SK-N-SH (cell line): Measurements from ENCODE around the gene UPF3A. TPM values are rescaled to one million over a fixed set of nuclear protein-coding genes. Genes with fewer than 3 reads are reported as not detected.

Experiments
- CTCF ChIA-PET: fragments of 300-600, 350-600 bp; formaldehyde crosslinking; extraction: SDS; loops from one replicate; lab custom pipeline; 2021; lab: Yijun Ruan, JAX
- POLR2A ChIA-PET: fragments of 350-600 bp; sonication (Branson Sonifier 250); formaldehyde crosslinking; extraction: SDS; loops from one replicate; lab custom pipeline; 2020; ENCODE audit warnings: antibody characterized with exemption, inconsistent platforms; lab: Yijun Ruan, JAX
- DNase-seq: peaks from one replicate; pipeline ENCODE4 v3.0.0; 2012
- H2AFZ ChIP-seq: fragments of 200-600 bp; sonication (generic); 2 replicates; pipeline ENCODE4 v1.8.1; 2016; ENCODE audit warnings: antibody characterized with exemption, mild to moderate bottlenecking, low read depth
- H3F3A ChIP-seq: fragments of 200-600 bp; sonication (generic); replicated peaks from 2 replicates; pipeline ENCODE3; 2016; ENCODE audit warnings: antibody characterized with exemption, mild to moderate bottlenecking; ENCODE audit not compliant: insufficient read depth
- H3K27ac ChIP-seq, 2 experiments: fragments of 200-500 bp in 1 of 2; fragments of 200-600 bp in 1 of 2; sonication (Bioruptor generic) in 1 of 2; sonication (generic), shearing (Covaris generic) in 1 of 2; 2 replicates each; pipeline versions ENCODE4 v1.5.1 to v1.6.1; 2014 to 2016; ENCODE audit warnings: low read depth in 2 of 2, inconsistent platforms in 1 of 2, low read length in 1 of 2, mild to moderate bottlenecking in 1 of 2, mixed read lengths in 1 of 2
- H3K27me3 ChIP-seq: fragments of 200-600 bp; sonication (generic), shearing (Covaris generic); 2 replicates; pipeline ENCODE4 v1.6.1; 2016; ENCODE audit warnings: mixed run types; ENCODE audit not compliant: insufficient read depth
- H3K36me3 ChIP-seq, 2 experiments: fragments of 200-500 bp in 1 of 2; fragments of 200-600 bp in 1 of 2; sonication (Bioruptor generic) in 1 of 2; sonication (generic) in 1 of 2; replicated peaks in 1 of 2; 2 replicates each; pipeline versions ENCODE3 to v1.5.1; 2014 to 2016; ENCODE audit warnings: low read length in 1 of 2, mild to moderate bottlenecking in 1 of 2; ENCODE audit not compliant: insufficient read depth in 2 of 2, control insufficient read depth in 1 of 2
- H3K4me1 ChIP-seq, 2 experiments: fragments of 200-500 bp in 1 of 2; fragments of 200-600 bp in 1 of 2; sonication (Bioruptor generic) in 1 of 2; sonication (generic), shearing (Covaris generic) in 1 of 2; 2 replicates each; pipeline versions ENCODE4 v1.5.1 to v1.6.1; 2014 to 2016; ENCODE audit warnings: low read depth in 1 of 2, low read length in 1 of 2, mixed run types in 1 of 2; ENCODE audit not compliant: insufficient read depth in 2 of 2, control insufficient read depth in 1 of 2
- H3K4me2 ChIP-seq: fragments of 200-600 bp; sonication (generic), shearing (Covaris generic); 2 replicates; pipeline ENCODE4 v1.6.1; 2017; ENCODE audit warnings: mixed run types
- H3K4me3 ChIP-seq, 2 experiments: fragments of 200-500 bp in 1 of 2; fragments of 200-600 bp in 1 of 2; sonication (Bioruptor generic) in 1 of 2; sonication (generic), shearing (Covaris generic) in 1 of 2; 2 replicates each; pipeline versions ENCODE4 v1.5.1 to v1.8.1; 2014 to 2016; ENCODE audit warnings: low read depth in 2 of 2, inconsistent platforms in 1 of 2, low read length in 1 of 2, mild to moderate bottlenecking in 1 of 2, mixed read lengths in 1 of 2, moderate library complexity in 1 of 2
- H3K79me2 ChIP-seq: fragments of 200-600 bp; sonication (generic); 2 replicates; pipeline ENCODE4 v1.8.1; 2017; ENCODE audit warnings: mild to moderate bottlenecking; ENCODE audit not compliant: insufficient read depth
- H3K9ac ChIP-seq: fragments of 200-600 bp; sonication (generic); 2 replicates; pipeline ENCODE4 v1.6.1; 2017; ENCODE audit warnings: mixed run types
- H3K9me2 ChIP-seq: fragments of 200-600 bp; sonication (generic); 2 replicates; pipeline ENCODE4 v1.6.1; 2017; ENCODE audit warnings: mixed run types
- H3K9me3 ChIP-seq: fragments of 200-600 bp; sonication (generic); 2 replicates; pipeline ENCODE4 v1.6.1; 2017; ENCODE audit warnings: mixed run types, mild to moderate bottlenecking, moderate library complexity
- H4K20me1 ChIP-seq: fragments of 200-600 bp; sonication (generic); 2 replicates; pipeline ENCODE4 v1.6.1; 2017; ENCODE audit warnings: mild to moderate bottlenecking, mixed run types; ENCODE audit not compliant: insufficient read depth
- EZH2phosphoT487 ChIP-seq: fragments of 200-600 bp; sonication (generic); IDR thresholded peaks from 2 replicates; pipeline ENCODE4 v1.6.1; 2017; ENCODE audit warnings: low read depth, mixed run types, mild to moderate bottlenecking, antibody characterized with exemption, moderate library complexity, borderline replicate concordance
- FOXJ3 ChIP-seq: sonication (generic); formaldehyde crosslinking; IDR thresholded peaks from 2 replicates; pipeline ENCODE4 v1.5.1; 2020; ENCODE audit warnings: mild to moderate bottlenecking, missing genetic modification reagents
- FOXM1 ChIP-seq: IDR thresholded peaks from 2 replicates; pipeline ENCODE4 v1.4.0; 2012; ENCODE audit warnings: low read depth, mild to moderate bottlenecking
- MXI1 ChIP-seq: IDR thresholded peaks from 2 replicates; pipeline ENCODE4 v1.6.1; 2012; ENCODE audit warnings: mild to moderate bottlenecking, low read depth, low read length, improper control_type of control experiment
- NFIC ChIP-seq: IDR thresholded peaks from 2 replicates; pipeline ENCODE4 v1.4.0; 2012; ENCODE audit warnings: borderline replicate concordance
- NRF1 ChIP-seq: IDR thresholded peaks from 2 replicates; pipeline ENCODE4 v1.6.1; 2012; ENCODE audit warnings: low read depth, mild to moderate bottlenecking, low read length
- POLR2AphosphoS5 ChIP-seq: IDR thresholded peaks from 2 replicates; pipeline ENCODE4 v1.6.1; 2012; ENCODE audit warnings: low read depth, low read length
- RAD21 ChIP-seq: IDR thresholded peaks from 2 replicates; pipeline ENCODE4 v1.6.1; 2012; ENCODE audit warnings: mild to moderate bottlenecking, low read length
- RCOR1 ChIP-seq: fragments of 150-350 bp; IDR thresholded peaks from 2 replicates; pipeline ENCODE4 v1.6.1; 2017; ENCODE audit warnings: antibody characterized with exemption, low read length
- RFX5 ChIP-seq: IDR thresholded peaks from 2 replicates; pipeline ENCODE4 v1.6.1; 2012; ENCODE audit warnings: mild to moderate bottlenecking, improper control_type of control experiment, low read length
- SIN3A ChIP-seq: IDR thresholded peaks from 2 replicates; pipeline ENCODE4 v1.6.1; 2012; ENCODE audit warnings: low read depth, mild to moderate bottlenecking, low read length, moderate library complexity, borderline replicate concordance
- SMC3 ChIP-seq: IDR thresholded peaks from 2 replicates; pipeline ENCODE4 v1.6.1; 2012; ENCODE audit warnings: low read depth, low read length, improper control_type of control experiment
- TEAD4 ChIP-seq: IDR thresholded peaks from 2 replicates; pipeline ENCODE4 v1.4.0; 2012; ENCODE audit warnings: mild to moderate bottlenecking, borderline replicate concordance; ENCODE audit not compliant: insufficient read depth
- YY1 ChIP-seq: IDR thresholded peaks from 2 replicates; pipeline ENCODE4 v1.4.0; 2012; ENCODE audit warnings: low read depth, mild to moderate bottlenecking
- ZBTB33 ChIP-seq: IDR thresholded peaks from 2 replicates; pipeline ENCODE4 v1.4.0; 2012; ENCODE audit warnings: low read depth, borderline replicate concordance
- WGBS: methylation state at CpG from one replicate; pipeline ENCODE4 v1.1.6; 2017; ENCODE audit warnings: low lambda C conversion rate; 5-methylcytosine and 5-hydroxymethylcytosine counted together
- polyA plus RNA-seq, 3 experiments: library from polyadenylated mRNA; depleted of rRNA; stranded (reverse); fragments of >200 nt; gene quantifications; 2 replicates each; pipeline ENCODE4 v1.2.3, GENCODE V29; 2012
- TF ChIP-seq, protein P1 (sequence below): IDR thresholded peaks from 2 replicates; pipeline ENCODE4; 2012
- TF ChIP-seq, protein P2 (sequence below): fragments of 200-600 bp; sonication (generic); IDR thresholded peaks from 2 replicates; pipeline ENCODE4 v1.6.1; 2017; ENCODE audit warnings: antibody characterized with exemption, mild to moderate bottlenecking, moderate library complexity

Gene UPF3A
- polyA plus RNA-seq, 1 of the 3 experiments (the other 2 are of a cell fraction): 63.2 TPM

DNA sequence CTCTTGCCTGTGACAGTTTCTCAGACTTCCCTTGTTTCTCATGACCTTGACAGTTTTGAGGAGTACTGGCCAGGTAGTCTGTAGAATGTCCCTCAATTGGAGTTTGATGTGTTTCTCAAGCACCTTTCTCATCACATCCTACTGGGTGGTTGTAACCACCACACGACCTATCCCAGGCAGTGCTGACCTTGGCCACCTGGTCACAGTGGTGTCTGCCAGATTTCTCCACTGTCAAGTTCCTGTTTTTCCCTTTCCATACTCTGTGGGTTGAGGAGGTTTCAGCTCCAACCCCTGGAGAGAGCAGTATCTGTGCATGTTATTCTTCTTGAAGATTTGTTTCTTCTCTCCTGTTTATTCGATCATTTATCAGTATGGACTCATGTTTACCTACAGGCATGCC lies 8.4 kb upstream of the UPF3A start:
- H3K27me3 ChIP-seq: no peaks in the 10 kb centered on the region
- POLR2A ChIA-PET: no interaction called here
- TF ChIP-seq EZH2phosphoT487: no peak
- no peak for TF ChIP-seq RAD21
- no peak for TF ChIP-seq NRF1
- TF ChIP-seq NFIC: no peak
- TF ChIP-seq SMC3: no peak
- no peak for TF ChIP-seq MXI1
- no peak for TF ChIP-seq SIN3A
- TF ChIP-seq FOXJ3 (CRISPR knock-in tag): no peak
- no peak for TF ChIP-seq POLR2AphosphoS5
- TF ChIP-seq, protein P1, sequence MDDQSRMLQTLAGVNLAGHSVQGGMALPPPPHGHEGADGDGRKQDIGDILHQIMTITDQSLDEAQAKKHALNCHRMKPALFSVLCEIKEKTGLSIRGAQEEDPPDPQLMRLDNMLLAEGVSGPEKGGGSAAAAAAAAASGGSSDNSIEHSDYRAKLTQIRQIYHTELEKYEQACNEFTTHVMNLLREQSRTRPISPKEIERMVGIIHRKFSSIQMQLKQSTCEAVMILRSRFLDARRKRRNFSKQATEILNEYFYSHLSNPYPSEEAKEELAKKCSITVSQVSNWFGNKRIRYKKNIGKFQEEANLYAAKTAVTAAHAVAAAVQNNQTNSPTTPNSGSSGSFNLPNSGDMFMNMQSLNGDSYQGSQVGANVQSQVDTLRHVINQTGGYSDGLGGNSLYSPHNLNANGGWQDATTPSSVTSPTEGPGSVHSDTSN: no peak
- no peak for TF ChIP-seq YY1
- TF ChIP-seq RFX5: no peak
- TF ChIP-seq FOXM1: no peak
- TF ChIP-seq, protein P2, sequence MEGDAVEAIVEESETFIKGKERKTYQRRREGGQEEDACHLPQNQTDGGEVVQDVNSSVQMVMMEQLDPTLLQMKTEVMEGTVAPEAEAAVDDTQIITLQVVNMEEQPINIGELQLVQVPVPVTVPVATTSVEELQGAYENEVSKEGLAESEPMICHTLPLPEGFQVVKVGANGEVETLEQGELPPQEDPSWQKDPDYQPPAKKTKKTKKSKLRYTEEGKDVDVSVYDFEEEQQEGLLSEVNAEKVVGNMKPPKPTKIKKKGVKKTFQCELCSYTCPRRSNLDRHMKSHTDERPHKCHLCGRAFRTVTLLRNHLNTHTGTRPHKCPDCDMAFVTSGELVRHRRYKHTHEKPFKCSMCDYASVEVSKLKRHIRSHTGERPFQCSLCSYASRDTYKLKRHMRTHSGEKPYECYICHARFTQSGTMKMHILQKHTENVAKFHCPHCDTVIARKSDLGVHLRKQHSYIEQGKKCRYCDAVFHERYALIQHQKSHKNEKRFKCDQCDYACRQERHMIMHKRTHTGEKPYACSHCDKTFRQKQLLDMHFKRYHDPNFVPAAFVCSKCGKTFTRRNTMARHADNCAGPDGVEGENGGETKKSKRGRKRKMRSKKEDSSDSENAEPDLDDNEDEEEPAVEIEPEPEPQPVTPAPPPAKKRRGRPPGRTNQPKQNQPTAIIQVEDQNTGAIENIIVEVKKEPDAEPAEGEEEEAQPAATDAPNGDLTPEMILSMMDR: no peak
- no peak for TF ChIP-seq RCOR1
- TF ChIP-seq, all 33 proteins: peak for 0
- peaks cover 60 to 83% of the 10 kb centered on the region in 2 experiments for H3K36me3 ChIP-seq
- peaks cover 21% of the 10 kb centered on the region for H3F3A ChIP-seq
- no peak for DNase-seq
- H3K9me3 ChIP-seq: no peaks in the 10 kb centered on the region
- no peak overlapping the region for H3K27ac ChIP-seq
- H3K79me2 ChIP-seq: no peaks in the 10 kb centered on the region
- no peak overlapping the region for H2AFZ ChIP-seq
- H4K20me1 ChIP-seq: no peaks in the 10 kb centered on the region
- no peaks in the 10 kb centered on the region for H3K4me1 ChIP-seq
- CTCF ChIA-PET: no interaction called here
- H3K4me2 ChIP-seq: no peak overlapping the region
- 96% methylated on average over 2 of the region's 2 CpGs for WGBS
- no peaks in the 10 kb centered on the region for H3K9me2 ChIP-seq
- H3K9ac ChIP-seq: no peak overlapping the region
- H3K4me3 ChIP-seq: no peak overlapping the region

GRCh38 chr13:114275304-114275703 lies 6.1 kb upstream of the UPF3A start:
- CTCF ChIA-PET: interaction anchor here (1.3 kb wide), 1 partner anchor 26 kb away, joined by 3 read pairs; no protein-coding TSS in a partner anchor
- H4K20me1 ChIP-seq: no peaks in the 10 kb centered on the region
- no peak overlapping the region for H3K27ac ChIP-seq
- POLR2A ChIA-PET: no interaction called here
- no peak overlapping the region for H2AFZ ChIP-seq
- H3K79me2 ChIP-seq: no peaks in the 10 kb centered on the region
- H3K27me3 ChIP-seq: no peaks in the 10 kb centered on the region
- H3K4me2 ChIP-seq: no peak overlapping the region
- no peaks in the 10 kb centered on the region for H3K9me3 ChIP-seq
- H3K9me2 ChIP-seq: no peaks in the 10 kb centered on the region
- H3F3A ChIP-seq: peaks cover 36% of the 10 kb centered on the region
- no peak for DNase-seq
- no peak overlapping the region for H3K4me3 ChIP-seq
- no peak overlapping the region for H3K9ac ChIP-seq
- peaks cover 9 to 11% of the 10 kb centered on the region in 2 experiments for H3K4me1 ChIP-seq
- no peak for TF ChIP-seq ZBTB33
- no peak for TF ChIP-seq RAD21
- no peak for TF ChIP-seq TEAD4
- TF ChIP-seq, protein P1: no peak
- TF ChIP-seq, protein P2: no peak
- 97% methylated on average over 7 of the region's 7 CpGs for WGBS
- H3K36me3 ChIP-seq: peaks cover 52 to 74% of the 10 kb centered on the region in 2 experiments
